Prostate gland (tissue), 2 donors: Measurements from ENCODE around the gene C13orf46. TPM values are rescaled to one million over a fixed set of nuclear protein-coding genes. Genes with fewer than 3 reads are reported as not detected.

Experiments used
- DNase-seq: peaks from one replicate; pipeline ENCODE4 v3.0.0-alpha.2; 2019; ENCODE audit warnings: low spot score
- H3K27ac ChIP-seq, 2 donors: fragments of 200-600 bp; sonication (generic); 2 replicates each; pipeline ENCODE4 v1.5.1; 2017 to 2019
- H3K27me3 ChIP-seq: fragments of 200-600 bp; sonication (generic); replicated peaks from 2 replicates; pipeline ENCODE4 v1.5.1; 2019; ENCODE audit not compliant: insufficient read depth
- H3K36me3 ChIP-seq, 2 donors: fragments of 200-600 bp; sonication (generic); 1 replicate in 1 of 2; 2 replicates in 1 of 2; pipeline versions ENCODE4 v1.5.1 to v1.8.1; 2017 to 2019
- H3K4me1 ChIP-seq: fragments of 200-600 bp; sonication (generic); replicated peaks from 2 replicates; pipeline ENCODE4 v1.5.1; 2019
- H3K4me3 ChIP-seq, 2 donors: fragments of 200-600 bp; sonication (generic); 2 replicates each; pipeline ENCODE4 v1.5.1; 2017 to 2019
- H3K9me3 ChIP-seq: fragments of 200-600 bp; sonication (generic); 2 replicates; pipeline ENCODE4 v1.5.1; 2017
- POLR2A ChIP-seq: fragments of 450-650 bp; IDR thresholded peaks from one replicate; pipeline ENCODE4 v1.6.1; 2016; ENCODE audit warnings: antibody characterized with exemption, mild to moderate bottlenecking
- POLR2AphosphoS5 ChIP-seq: sonication (generic); formaldehyde crosslinking; IDR thresholded peaks from one replicate; pipeline ENCODE4 v1.6.1; 2017; ENCODE audit warnings: antibody characterized with exemption
- WGBS: methylation state at CpG from one replicate; pipeline ENCODE4 v1.1.5; 2018; 5-methylcytosine and 5-hydroxymethylcytosine counted together
- intact Hi-C: fragments of 100-400 bp; cut with DNase I; formaldehyde crosslinking; loops from one replicate; pipeline ENCODE4 v1.14.2; 2022
- total RNA-seq, 2 donors: library from RNA; depleted of rRNA; stranded (reverse); fragments of >200 nt; gene quantifications; one replicate each; pipeline ENCODE4 v1.1.0, GENCODE V29; 2016
- TF ChIP-seq, protein P1 (sequence below), 4 experiments: fragments of 200-600 bp in 2 of 4; fragments of 450-650 bp in 2 of 4; sonication (generic) in 2 of 4; IDR thresholded peaks; 1 replicate in 3 of 4; 2 replicates in 1 of 4; pipeline ENCODE4 v1.5.1; 2016 to 2019; ENCODE audit warnings: antibody characterized with exemption in 4 of 4, mild to moderate bottlenecking in 2 of 4, moderate library complexity in 2 of 4

The C13orf46 gene
- total RNA-seq, 2 donors from 2014 or later = 8.0 to 9.9 TPM

DNA sequence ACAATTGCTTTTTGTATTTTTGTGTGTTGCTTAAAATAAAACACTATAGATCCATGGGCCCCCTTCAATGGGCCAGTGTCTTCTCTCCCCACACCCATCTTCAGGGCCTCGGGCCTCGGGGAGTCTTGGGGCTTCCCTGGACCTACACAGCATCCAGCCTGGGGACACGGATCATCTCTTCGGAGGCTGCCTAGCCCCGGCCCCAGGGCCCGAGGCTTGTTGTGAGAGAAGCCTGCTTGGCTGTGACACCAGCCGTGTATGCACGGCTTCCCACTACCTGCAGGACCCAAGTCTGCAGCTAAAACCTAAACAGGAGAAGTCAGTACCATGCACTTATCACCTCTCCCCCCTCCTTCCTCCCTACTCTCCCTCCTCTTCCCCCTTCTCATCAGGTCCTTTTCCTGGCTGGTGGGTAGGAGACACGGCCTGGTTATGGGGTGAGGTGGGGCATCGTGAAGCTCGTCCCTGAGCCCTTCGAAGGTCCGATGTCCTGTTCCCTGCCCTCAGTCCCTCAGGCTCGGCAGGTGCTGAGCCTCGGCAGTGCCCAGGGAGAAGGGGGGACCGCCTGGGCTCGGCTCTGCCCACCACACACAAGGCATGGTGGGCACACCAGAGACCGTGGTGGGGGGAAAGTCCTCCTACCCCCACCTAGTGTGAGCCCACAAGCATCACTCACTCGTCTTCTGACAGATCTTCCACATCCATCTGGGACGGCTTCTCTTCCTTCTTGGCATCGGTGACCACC lies 9.5 kb downstream of the C13orf46 start:
- H3K4me1 ChIP-seq = no peaks in the 10 kb centered on the region
- no peak overlapping the region for H3K27ac ChIP-seq
- no peaks in the 10 kb centered on the region for H3K27me3 ChIP-seq
- H3K36me3 ChIP-seq = no peaks in the 10 kb centered on the region
- H3K9me3 ChIP-seq = no peaks in the 10 kb centered on the region
- 93% methylated on average over 21 of the region's 21 CpGs for WGBS
- TF ChIP-seq, protein P1, sequence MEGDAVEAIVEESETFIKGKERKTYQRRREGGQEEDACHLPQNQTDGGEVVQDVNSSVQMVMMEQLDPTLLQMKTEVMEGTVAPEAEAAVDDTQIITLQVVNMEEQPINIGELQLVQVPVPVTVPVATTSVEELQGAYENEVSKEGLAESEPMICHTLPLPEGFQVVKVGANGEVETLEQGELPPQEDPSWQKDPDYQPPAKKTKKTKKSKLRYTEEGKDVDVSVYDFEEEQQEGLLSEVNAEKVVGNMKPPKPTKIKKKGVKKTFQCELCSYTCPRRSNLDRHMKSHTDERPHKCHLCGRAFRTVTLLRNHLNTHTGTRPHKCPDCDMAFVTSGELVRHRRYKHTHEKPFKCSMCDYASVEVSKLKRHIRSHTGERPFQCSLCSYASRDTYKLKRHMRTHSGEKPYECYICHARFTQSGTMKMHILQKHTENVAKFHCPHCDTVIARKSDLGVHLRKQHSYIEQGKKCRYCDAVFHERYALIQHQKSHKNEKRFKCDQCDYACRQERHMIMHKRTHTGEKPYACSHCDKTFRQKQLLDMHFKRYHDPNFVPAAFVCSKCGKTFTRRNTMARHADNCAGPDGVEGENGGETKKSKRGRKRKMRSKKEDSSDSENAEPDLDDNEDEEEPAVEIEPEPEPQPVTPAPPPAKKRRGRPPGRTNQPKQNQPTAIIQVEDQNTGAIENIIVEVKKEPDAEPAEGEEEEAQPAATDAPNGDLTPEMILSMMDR (IDR thresholded peaks at IDR 0.05) = no peak
- TF ChIP-seq POLR2AphosphoS5 (no peak), POLR2A (no peak)
- H3K4me3 ChIP-seq = no peak overlapping the region
- no peak for DNase-seq
- intact Hi-C loops = no loop called here

DNA sequence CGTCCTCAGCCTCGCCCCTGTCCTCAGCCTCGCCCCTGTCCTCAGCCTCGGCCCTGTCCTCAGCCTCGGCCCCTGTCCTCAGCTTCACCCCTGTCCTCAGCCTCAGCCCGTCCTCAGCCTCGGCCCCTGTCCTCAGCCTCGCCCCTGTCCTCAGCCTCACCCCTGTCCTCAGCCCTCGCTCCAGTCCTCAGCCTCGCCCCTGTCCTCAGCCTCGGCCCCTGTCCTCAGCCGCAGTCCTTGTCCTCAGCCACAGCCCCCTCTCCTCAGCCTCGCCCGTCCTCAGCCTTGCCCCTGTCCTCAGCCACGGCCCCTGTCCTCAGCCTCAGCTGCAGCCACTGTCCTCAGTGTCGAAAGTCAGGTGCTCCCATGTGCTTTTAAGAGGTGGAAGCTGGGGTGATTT lies 10.5 kb downstream of the C13orf46 start:
- H3K36me3 ChIP-seq = no peaks in the 10 kb centered on the region
- intact Hi-C loops = no loop called here
- DNase-seq = no peak
- no peaks in the 10 kb centered on the region for H3K9me3 ChIP-seq
- H3K4me1 ChIP-seq = no peaks in the 10 kb centered on the region
- TF ChIP-seq, protein P1 (IDR thresholded peaks at IDR 0.05) = no peak
- no peak for TF ChIP-seq POLR2A
- no peak for TF ChIP-seq POLR2AphosphoS5
- no peak overlapping the region for H3K27ac ChIP-seq
- H3K4me3 ChIP-seq = no peak overlapping the region
- H3K27me3 ChIP-seq = no peaks in the 10 kb centered on the region
- 95% methylated on average over 16 of the region's 16 CpGs for WGBS

DNA sequence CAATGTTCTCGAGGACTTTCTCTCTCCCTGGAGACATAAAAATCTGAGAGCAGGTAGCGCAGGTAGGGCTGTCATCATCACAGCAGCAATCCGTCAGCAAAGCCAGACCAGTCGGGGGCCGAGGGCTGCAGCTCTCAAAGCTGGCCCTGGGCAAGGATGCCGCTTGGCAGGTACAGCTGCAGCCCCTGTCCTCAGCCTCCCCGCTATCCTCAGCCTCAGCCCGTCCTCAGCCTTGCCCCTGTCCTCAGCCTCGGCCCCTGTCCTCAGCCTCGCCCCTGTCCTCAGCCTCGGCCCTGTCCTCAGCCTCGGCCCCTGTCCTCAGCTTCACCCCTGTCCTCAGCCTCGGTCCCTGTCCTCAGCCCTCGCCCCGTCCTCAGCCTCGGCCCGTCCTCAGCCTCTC lies 10.9 kb downstream of the C13orf46 start:
- WGBS = 82% methylated on average over 16 of the region's 17 CpGs
- intact Hi-C loops = no loop called here
- TF ChIP-seq POLR2AphosphoS5 (no peak), POLR2A (no peak)
- TF ChIP-seq, protein P1 (IDR thresholded peaks at IDR 0.05) = no peak
- H3K27ac ChIP-seq = no peak overlapping the region
- no peak for DNase-seq
- H3K36me3 ChIP-seq = no peaks in the 10 kb centered on the region
- no peaks in the 10 kb centered on the region for H3K9me3 ChIP-seq
- H3K4me3 ChIP-seq = no peak overlapping the region
- no peaks in the 10 kb centered on the region for H3K4me1 ChIP-seq
- no peaks in the 10 kb centered on the region for H3K27me3 ChIP-seq

DNA sequence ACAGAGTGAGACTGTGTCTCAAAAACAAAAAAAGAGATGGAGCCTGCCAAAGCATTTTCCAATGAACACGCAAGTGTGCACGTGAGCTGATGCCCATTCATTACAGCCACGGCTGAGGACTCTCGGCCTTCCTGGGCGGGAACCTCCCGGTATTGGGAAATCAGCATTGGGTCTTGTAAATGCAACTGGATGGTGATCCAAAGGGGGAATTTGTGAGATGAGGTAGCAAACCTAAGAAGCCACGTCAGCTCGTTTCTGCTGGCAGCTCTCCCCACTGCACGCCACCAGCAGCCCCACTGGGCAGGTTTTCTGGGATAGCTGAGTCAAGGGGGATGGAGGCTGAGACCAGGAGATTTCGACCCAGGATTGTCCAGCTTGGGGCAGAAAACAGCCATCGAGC lies 11.5 kb downstream of the C13orf46 start:
- Histone ChIP-seq H3K9me3 (no peaks in the 10 kb centered on the region), H3K4me1 (no peaks in the 10 kb centered on the region), H3K27me3 (no peaks in the 10 kb centered on the region), H3K4me3 (no peak overlapping the region), H3K36me3 (no peaks in the 10 kb centered on the region), H3K27ac (no peak overlapping the region)
- 86% methylated on average over 11 of the region's 11 CpGs for WGBS
- TF ChIP-seq POLR2AphosphoS5 (no peak), POLR2A (no peak)
- TF ChIP-seq, protein P1 (IDR thresholded peaks at IDR 0.05) = no peak
- DNase-seq = no peak
- intact Hi-C loops = no loop called here
